SU-DHL-6 (cell line): ENCODE data around the gene ELMO1.

ENCODE experiments used
- H2AFZ ChIP-seq: fragments of 200-600 bp; sonication (generic); 2 replicates; pipeline ENCODE4 v1.6.1; 2014; ENCODE audit warnings: low read depth, mild to moderate bottlenecking, moderate library complexity, mixed read lengths, antibody characterized with exemption, low read length; ENCODE audit not compliant: severe bottlenecking
- H3F3A ChIP-seq: fragments of 200-600 bp; shearing (Covaris generic); 2 replicates; pipeline ENCODE4 v1.6.0; 2016; ENCODE audit warnings: antibody characterized with exemption, mild to moderate bottlenecking; ENCODE audit not compliant: insufficient read depth
- H3K27ac ChIP-seq: fragments of 200-600 bp; sonication (generic); 2 replicates; pipeline ENCODE4 v1.5.1; 2016; ENCODE audit warnings: low read depth, mild to moderate bottlenecking, low read length, moderate library complexity, mixed read lengths
- H3K27me3 ChIP-seq: fragments of 200-600 bp; sonication (generic), shearing (Covaris generic); 2 replicates; pipeline ENCODE4 v1.6.0; 2014; ENCODE audit warnings: mild to moderate bottlenecking, low read length
- H3K36me3 ChIP-seq: fragments of 200-600 bp; sonication (generic); 2 replicates; pipeline ENCODE4 v1.6.1; 2014; ENCODE audit warnings: mild to moderate bottlenecking, low read length, mixed read lengths
- H3K4me2 ChIP-seq: fragments of 300-600, 200-600 bp; shearing (Covaris generic), sonication (generic); 2 replicates; pipeline ENCODE4 v1.6.0; 2014; ENCODE audit warnings: low read length, low read depth, mild to moderate bottlenecking; ENCODE audit not compliant: poor library complexity, severe bottlenecking
- H3K4me3 ChIP-seq: fragments of 200-600 bp; sonication (generic); 2 replicates; pipeline ENCODE4 v1.5.1; 2014; ENCODE audit warnings: antibody characterized with exemption, low read length, mild to moderate bottlenecking, mixed read lengths; ENCODE audit not compliant: insufficient read depth, poor library complexity, severe bottlenecking
- H3K79me2 ChIP-seq: fragments of 200-600 bp; sonication (generic); 2 replicates; pipeline ENCODE4 v1.6.1; 2014; ENCODE audit warnings: mild to moderate bottlenecking, low read length, moderate library complexity; ENCODE audit not compliant: insufficient read depth
- H3K9ac ChIP-seq: fragments of 200-600 bp; sonication (generic); 2 replicates; pipeline ENCODE4 v1.7.0; 2014; ENCODE audit warnings: mild to moderate bottlenecking, low read length
- H3K9me2 ChIP-seq: fragments of 200-600 bp; sonication (generic); replicated peaks from 2 replicates; pipeline ENCODE4 v1.6.1; 2014; ENCODE audit warnings: low read length; ENCODE audit not compliant: insufficient read depth
- H3K9me3 ChIP-seq: fragments of 200-600 bp; sonication (generic); 2 replicates; pipeline ENCODE4 v1.6.1; 2014; ENCODE audit warnings: low read length, mixed read lengths; ENCODE audit not compliant: insufficient read depth
- H4K20me1 ChIP-seq: fragments of 200-600 bp; sonication (generic); 2 replicates; pipeline ENCODE4 v1.6.1; 2014; ENCODE audit warnings: low read depth, mild to moderate bottlenecking, antibody characterized with exemption, low read length, moderate library complexity, mixed read lengths
- CTCF ChIP-seq: fragments of 200-600 bp; sonication (generic); IDR thresholded peaks from one replicate; pipeline ENCODE4 v1.5.1; 2017; ENCODE audit warnings: antibody characterized with exemption, mild to moderate bottlenecking, low read length, moderate library complexity; ENCODE audit not compliant: insufficient read depth, poor library complexity, severe bottlenecking
- EZH2phosphoT487 ChIP-seq: fragments of 200-600 bp; sonication (generic), shearing (Covaris generic); conservative IDR thresholded peaks from 2 replicates; pipeline ENCODE4 v1.6.1; 2018; ENCODE audit warnings: mild to moderate bottlenecking, antibody characterized with exemption, low read length, moderate library complexity, mixed read lengths

Gene ELMO1

GRCh38 chr7:37096341-37096740 lies 352.3 kb downstream of the ELMO1 start:
- H3K4me3 ChIP-seq: no peak overlapping the region
- H3K9me2 ChIP-seq: no peaks in the 10 kb centered on the region
- no peaks in the 10 kb centered on the region for H3K9me3 ChIP-seq
- no peaks in the 10 kb centered on the region for H4K20me1 ChIP-seq
- H3K27ac ChIP-seq: no peak overlapping the region
- no peak overlapping the region for H3K4me2 ChIP-seq
- peaks cover 14% of the 10 kb centered on the region; the same call in 1 of the 2 replicates for H3K36me3 ChIP-seq
- H3K27me3 ChIP-seq: no peaks in the 10 kb centered on the region
- H2AFZ ChIP-seq: no peak overlapping the region
- no peak for TF ChIP-seq CTCF
- TF ChIP-seq EZH2phosphoT487: no peak
- no peaks in the 10 kb centered on the region for H3K79me2 ChIP-seq
- H3F3A ChIP-seq: no peaks in the 10 kb centered on the region
- H3K9ac ChIP-seq: no peak overlapping the region

GRCh38 chr7:37095122-37095521 lies 353.5 kb downstream of the ELMO1 start:
- H3K4me2 ChIP-seq: no peak overlapping the region
- no peaks in the 10 kb centered on the region for H4K20me1 ChIP-seq
- H3K9me2 ChIP-seq: no peaks in the 10 kb centered on the region
- no peaks in the 10 kb centered on the region for H3F3A ChIP-seq
- no peak overlapping the region for H3K9ac ChIP-seq
- H3K79me2 ChIP-seq: no peaks in the 10 kb centered on the region
- peaks cover 14% of the 10 kb centered on the region; the same call in 1 of the 2 replicates for H3K36me3 ChIP-seq
- H3K9me3 ChIP-seq: no peaks in the 10 kb centered on the region
- no peak overlapping the region for H3K27ac ChIP-seq
- H3K4me3 ChIP-seq: no peak overlapping the region
- H3K27me3 ChIP-seq: no peaks in the 10 kb centered on the region
- TF ChIP-seq EZH2phosphoT487 (no peak), CTCF (no peak)
- H2AFZ ChIP-seq: no peak overlapping the region

- peaks cover 14% of the 10 kb centered on the region; the same call in 1 of the 2 replicates for H3K36me3 ChIP-seq
- H3K4me2 ChIP-seq: no peak overlapping the region
Measured at GRCh38 chr7:37093257-37093656, 355.4 kb downstream of the ELMO1 start.

More at GRCh38 chr7:37093257-37093656, 355.4 kb downstream of the ELMO1 start:
- Histone ChIP-seq H2AFZ (no peak overlapping the region), H3K27ac (no peak overlapping the region), H3K27me3 (no peaks in the 10 kb centered on the region), H3K9ac (no peak overlapping the region), H4K20me1 (no peaks in the 10 kb centered on the region), H3K9me2 (no peaks in the 10 kb centered on the region), H3K9me3 (no peaks in the 10 kb centered on the region), H3K79me2 (no peaks in the 10 kb centered on the region), H3K4me3 (no peak overlapping the region), H3F3A (no peaks in the 10 kb centered on the region)
- no peak for TF ChIP-seq CTCF
- TF ChIP-seq EZH2phosphoT487: no peak
